Epidermal melanocyte (primary cell): ENCODE data around the gene GNL1.
"Not testable (repeated sequence)": the region's sequence is repeated elsewhere in the genome, so short reads cannot be mapped to it uniquely, and the experiment has no call there.

Source experiments
- DNase-seq: peaks from one replicate; pipeline ENCODE4 v3.0.0; 2011; ENCODE audit warnings: low spot score; ENCODE audit not compliant: insufficient read length

Gene GNL1

DNA sequence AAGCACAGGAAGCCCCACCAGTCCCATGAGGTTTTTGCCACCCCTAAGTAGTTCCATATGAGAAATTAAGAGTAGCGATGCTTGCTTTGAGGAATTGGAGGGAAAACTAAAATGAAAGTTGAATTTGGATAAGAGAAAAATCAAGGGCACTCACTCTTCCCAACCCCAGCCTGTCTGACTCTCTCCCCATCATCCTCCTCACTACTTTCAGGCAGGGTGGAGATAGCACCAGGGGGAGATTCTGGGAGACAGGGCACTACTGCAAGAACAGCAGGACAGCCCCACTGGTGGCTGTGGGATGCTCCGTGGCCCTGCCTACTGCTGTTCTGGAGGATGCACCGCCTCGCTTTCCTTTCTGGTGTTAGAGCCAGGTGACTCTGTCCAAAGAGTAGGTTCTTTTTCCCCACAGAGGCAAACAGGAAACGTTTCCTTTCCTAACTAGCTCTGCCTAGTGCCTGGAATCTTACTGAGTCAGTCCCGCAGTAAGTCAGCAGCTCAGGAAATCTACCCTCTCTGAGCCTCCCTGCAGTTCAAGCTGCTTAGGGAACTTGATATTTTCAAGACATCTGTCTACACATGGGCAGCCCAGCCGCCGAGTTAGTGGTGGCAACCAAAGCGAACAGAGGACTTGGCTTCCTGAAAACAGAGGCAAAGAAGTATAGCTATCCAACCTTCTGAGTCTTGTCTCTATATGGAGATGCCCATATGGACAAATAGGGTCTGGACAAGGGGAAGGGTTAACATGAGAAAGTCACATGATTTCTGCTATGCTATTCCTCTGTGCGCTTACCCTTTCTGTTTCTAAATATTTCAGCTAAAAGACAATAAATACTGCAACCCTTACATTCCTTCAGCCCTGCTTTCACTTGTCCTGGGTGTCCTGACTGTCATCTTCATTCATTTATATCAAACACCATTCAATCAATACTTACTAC, 55.6 kb downstream of the GNL1 start:
- DNase-seq = no peak

DNA sequence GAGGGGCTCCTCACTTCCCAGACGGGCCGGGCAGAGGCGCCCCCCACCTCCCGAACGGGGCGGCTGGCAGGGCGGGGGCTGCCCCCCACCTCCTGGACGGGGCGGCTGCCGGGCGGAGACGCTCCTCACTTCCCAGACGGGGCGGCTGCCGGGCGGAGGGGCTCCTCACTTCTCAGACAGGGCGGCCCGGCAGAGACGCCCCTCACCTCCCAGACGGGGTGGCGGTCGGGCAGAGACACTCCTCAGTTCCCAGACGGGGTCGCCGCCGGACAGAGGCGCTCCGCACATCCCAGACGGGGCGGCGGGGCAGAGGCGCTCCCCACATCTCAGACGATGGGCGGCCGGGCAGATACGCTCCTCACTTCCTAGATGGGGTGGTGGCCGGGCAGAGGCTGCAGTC, 57.6 kb downstream of the GNL1 start:
- not testable (repeated sequence) for DNase-seq

DNA sequence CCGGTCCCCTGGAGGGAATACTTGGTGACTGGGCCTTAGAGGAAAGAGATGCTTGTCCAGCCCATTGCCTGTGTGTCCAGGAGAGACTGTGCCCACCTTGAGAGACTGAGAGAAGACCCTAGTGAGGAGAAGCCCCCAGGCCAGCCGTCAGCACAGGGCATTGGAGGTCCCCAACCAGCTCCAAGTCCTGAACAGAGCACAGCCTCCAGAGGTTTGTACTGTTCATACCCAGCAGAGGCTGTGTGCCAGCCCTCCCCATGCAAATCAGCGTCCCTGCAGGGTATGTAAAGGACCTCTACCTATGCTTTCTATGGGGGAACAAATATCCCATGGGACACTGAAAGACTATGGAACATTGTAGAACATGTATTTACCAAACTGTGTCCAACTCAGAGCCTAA, 58.6 kb downstream of the GNL1 start:
- DNase-seq = no peak

DNA sequence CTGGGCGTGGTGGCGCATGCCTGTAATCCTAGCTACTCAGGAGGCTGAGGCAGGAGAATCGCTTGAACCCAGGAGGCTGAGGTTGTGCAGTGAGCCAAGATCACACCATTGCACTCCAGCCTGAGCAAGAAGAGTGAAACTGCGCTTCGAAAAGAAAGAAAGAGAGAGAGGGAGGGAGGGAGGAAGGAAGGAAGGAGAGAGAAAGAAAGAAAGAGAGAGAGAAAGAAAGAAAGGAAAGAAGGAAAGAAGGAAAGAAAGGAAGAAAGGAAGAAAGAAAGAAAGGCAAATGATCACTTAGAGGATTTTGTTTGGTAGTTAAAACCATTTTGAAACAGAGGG, 59.1 kb downstream of the GNL1 start:
- DNase-seq = not testable (repeated sequence)

DNA sequence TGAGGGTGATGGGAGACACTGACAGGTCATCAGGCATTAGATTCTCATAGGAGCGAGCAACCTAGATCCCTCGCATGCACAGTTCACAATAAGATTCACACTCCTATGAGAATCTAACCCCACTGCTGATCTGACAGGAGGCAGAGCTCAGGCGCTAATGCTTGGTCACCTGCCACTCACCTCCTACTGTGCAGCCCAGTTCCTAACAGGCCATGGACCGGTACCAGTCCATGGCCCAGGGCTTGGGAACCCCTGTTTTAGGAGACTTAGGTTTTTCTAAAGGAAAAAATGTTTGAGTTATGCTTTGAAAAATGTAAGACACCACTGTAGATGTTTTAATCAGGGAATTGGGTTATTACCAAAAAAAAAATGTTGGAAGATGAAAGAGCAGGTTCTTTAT, 60.3 kb downstream of the GNL1 start:
- no peak for DNase-seq

DNA sequence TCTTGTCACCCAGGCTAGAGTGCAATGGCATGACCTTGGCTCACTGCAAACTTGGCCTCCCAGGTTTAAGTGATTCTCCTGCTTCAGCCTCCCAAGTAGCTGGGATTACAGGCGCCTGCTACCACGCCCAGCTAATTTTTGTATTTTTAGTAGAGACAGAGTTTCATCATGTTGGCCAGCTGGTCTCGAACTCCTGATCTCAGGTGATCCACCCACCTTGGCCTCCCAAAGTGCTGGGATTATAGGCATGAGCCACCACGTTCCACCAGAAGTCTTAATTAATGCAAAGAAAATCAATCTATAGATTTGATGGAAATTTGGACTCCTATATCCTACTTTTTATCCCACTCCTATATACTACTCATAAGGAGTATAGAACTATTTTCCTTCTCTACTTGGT, 61.2 kb downstream of the GNL1 start:
- DNase-seq = not testable (repeated sequence)

DNA sequence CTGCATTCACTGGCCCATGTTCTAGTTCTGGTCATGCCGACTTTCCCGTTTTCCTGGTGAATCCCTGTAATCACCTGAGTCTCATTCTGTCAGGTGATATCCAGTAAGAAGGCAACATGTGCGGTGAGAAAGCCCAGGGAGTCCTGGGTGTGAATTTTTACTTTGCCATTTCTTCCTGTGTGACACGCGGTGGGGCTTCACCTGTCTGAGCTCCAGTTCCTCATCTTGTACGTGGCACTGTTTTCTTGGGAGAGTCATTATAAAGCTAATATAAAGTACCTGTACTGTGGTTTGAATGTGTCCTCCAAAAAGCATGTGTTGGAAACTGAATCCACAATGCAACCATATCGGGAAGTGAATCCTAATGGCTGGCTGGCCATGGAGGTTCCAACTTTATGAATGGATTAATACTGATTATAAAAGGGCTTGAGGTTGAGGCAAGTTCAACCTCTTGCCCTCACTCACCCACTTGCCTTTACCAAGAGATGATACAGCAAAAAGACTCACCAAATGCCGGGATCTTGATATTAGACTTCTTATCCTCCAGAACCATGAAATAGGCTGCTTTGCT, 61.9 kb downstream of the GNL1 start:
- DNase-seq = no peak

DNA sequence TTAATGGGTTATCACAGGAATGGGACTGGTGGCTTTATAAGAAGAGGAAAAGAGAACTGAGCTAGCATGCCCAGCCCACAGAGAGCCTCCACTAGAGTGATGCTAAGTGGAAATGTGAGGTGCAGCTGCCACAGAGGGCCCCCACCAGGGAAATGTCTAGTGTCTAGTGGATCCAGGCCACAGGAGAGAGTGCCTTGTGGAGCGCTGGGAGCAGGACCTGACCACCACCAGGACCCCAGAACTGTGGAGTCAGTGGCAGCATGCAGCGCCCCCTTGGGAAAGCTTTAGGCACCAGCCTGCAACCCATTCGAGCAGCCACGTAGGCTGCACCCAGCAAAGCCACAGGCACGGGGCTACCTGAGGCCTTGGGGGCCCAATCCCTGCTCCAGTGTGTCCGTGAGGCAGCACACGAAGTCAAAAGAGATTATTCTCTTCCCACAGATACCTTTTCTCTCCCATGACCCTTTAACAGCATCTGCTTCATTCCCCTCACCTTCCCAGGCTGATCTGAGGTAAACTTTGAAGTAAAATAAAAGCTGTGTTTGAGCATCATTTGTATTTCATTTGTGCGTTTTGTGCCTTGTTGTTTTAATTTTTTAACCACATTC, 62.5 kb downstream of the GNL1 start:
- no peak for DNase-seq

DNA sequence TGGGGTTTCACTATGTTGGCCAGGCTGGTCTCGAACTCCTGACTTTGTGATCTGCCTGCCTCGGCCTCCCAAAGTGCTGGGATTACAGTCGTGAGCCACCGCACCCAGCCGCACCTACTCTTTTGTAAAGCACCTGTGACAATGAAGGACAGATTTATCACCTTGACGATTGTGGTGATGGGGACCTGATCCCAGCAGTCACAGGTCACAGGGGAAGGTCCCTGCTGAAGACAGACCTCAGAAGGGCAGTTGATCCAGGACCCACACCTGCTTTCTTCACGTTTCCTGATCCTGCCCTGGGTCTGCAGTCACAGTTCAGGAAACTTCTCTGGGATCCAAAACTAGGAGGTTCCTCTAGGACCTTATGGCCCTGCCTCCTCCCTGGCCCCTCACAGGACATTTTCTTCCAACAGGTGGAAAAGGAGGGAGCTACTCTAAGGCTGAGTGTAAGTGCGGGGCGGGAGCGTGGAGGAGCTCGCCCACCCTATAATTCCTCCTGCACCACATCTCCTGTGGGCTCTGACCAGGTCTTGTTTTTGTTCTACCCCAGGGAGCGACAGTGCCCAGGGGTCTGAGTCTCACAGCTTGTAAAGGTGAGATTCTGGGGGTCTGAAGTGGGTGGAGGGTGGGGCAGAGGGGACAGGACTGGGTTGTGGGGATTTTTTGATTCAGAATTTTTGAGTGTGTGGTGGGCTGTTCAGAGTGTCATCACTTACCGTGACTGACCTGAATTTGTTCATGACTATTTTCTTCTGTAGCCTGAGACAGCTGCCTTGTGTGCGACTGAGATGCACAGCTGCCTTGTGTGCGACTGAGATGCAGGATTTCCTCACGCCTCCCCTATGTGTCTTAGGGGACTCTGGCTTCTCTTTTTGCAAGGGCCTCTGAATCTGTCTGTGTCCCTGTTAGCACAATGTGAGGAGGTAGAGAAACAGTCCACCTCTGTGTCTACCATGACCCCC, 64.0 kb downstream of the GNL1 start:
- DNase-seq = no peak
